Hair follicle dermal papilla cell (primary cell): Measurements from ENCODE around the gene OR1Q1. TPM values are rescaled to one million over a fixed set of nuclear protein-coding genes. Genes with fewer than 3 reads are reported as not detected.

ENCODE experiments used
- total RNA-seq: library from RNA; depleted of rRNA; stranded (reverse); fragments of >200 nt; gene quantifications from 2 replicates; pipeline ENCODE4 v1.2.3, GENCODE V29; 2012

Gene OR1Q1, protein sequence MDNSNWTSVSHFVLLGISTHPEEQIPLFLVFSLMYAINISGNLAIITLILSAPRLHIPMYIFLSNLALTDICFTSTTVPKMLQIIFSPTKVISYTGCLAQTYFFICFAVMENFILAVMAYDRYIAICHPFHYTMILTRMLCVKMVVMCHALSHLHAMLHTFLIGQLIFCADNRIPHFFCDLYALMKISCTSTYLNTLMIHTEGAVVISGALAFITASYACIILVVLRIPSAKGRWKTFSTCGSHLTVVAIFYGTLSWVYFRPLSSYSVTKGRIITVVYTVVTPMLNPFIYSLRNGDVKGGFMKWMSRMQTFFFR
- 0.36 and 0.65 TPM in 2 replicates for total RNA-seq

DNA sequence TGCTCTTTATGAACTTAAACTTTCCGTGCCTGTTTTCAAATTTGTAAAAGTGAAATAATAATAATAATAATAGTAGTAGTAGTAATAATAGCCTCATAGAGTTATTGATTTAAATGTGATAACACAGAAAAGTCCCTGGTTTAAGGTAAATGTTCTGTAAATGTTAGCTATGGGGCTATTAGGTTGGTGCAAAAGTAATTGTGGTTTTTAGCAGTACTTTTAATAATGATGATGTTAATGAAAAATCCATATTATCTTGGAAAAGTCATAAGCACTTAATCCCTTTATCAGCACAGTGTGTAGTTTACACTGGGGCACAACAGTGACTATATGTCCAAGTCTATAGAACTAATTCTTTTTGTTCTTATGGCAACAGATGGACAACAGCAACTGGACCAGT is at the start of gene OR1Q1:
Gene OR1Q1, plus strand, starts transcription at position 377 of the 400 bp plus-strand sequence. Its CDS starts 0 bp downstream, at position 377.

DNA sequence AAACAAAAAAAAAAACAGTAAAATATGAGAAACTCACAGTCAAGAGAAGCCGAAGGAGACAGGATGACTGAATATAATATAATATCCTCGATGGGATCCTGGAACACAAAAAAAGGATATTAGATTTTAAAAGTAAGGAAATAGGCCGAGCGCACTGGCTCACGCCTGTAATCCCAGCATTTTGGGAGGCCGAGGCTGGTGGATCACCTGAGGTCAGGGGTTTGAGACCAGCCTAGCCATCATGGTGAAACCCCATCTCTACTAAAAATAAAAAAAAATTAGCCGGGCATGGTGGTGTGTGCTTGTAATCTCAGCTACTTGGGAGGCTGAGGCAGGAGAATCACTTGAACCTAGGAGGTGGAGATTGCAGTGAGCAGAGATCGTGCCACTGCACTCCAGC is 31.3 kb upstream of the OR1Q1 start, which contains the start of gene OR1L8:
Gene OR1L8, minus strand, starts transcription at position 101 of the 400 bp plus-strand sequence. CDS start 14,907 bp downstream, outside the sequence.

DNA sequence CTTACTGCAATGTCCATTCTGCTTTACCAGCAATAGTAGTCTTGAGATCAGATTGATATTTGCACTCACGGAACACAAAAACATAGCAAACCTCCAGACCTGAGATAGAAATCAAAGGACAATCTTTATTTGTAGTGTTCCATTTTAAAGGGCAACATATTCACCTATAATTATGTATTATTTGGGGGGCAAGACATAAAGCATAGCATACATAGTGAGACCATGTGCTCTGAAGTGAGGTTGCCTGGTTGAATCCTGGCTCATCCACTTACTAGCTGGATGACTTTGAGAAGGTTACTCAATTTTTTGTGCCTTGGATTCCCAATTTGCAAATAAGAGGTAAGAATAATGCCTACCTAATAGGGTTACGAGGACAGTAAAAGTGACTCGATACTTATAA is 43.0 kb downstream of the OR1Q1 start, which contains the start of gene OR1B1:
Gene OR1B1, minus strand, starts transcription at position 101 of the 400 bp plus-strand sequence.

DNA sequence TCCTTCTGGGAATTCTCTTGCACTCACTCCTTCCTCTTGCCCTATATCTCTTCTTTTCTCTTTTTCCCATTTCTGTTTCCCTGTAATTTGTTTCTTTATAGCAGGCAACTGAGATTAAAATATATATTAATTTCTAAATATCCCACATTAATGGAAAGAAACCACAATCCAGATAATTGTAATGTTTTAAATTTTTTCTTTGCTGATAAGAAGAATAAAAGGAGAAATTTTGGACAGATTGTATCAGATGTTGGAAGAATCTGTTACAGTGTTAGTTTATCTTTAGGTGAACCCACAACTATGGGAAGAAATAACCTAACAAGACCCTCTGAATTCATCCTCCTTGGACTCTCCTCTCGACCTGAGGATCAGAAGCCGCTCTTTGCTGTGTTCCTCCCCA is 46.9 kb downstream of the OR1Q1 start, which contains the start of gene OR1L1:
Gene OR1L1, plus strand, starts transcription at position 301 of the 400 bp plus-strand sequence. Its CDS starts 0 bp downstream, at position 301.

Other genes with a start within 250 kb of the OR1Q1 start
- 14.2 and 22.7 TPM in 2 replicates for gene PTGS1, start 243.7 kb upstream of the OR1Q1 start, total RNA-seq
- not detected in 2 replicates for gene OR1J1, start 136.8 kb upstream of the OR1Q1 start, total RNA-seq
- gene OR1J2, start 103.9 kb upstream of the OR1Q1 start, total RNA-seq = 0.24 and 0.32 TPM in 2 replicates
- 0.49 TPM in 1 of 2 replicates, not detected in the other for gene OR1J4, start 95.6 kb upstream of the OR1Q1 start, total RNA-seq
- not detected in 2 replicates for gene OR1N1, start 87.4 kb upstream of the OR1Q1 start, total RNA-seq
- gene OR1N2, start 61.6 kb upstream of the OR1Q1 start, total RNA-seq = not detected in 2 replicates
- gene OR1L8, start 31.4 kb upstream of the OR1Q1 start, total RNA-seq = 0.36 TPM in 1 of 2 replicates, not detected in the other
- not detected in 2 replicates for gene OR1B1, start 42.9 kb downstream of the OR1Q1 start, total RNA-seq
- gene OR1L1, start 47.0 kb downstream of the OR1Q1 start, total RNA-seq = not detected in 2 replicates
- gene OR1L3, start 60.4 kb downstream of the OR1Q1 start, total RNA-seq = not detected in 2 replicates
- gene OR1L4, start 109.3 kb downstream of the OR1Q1 start, total RNA-seq = not detected in 2 replicates
- not detected in 2 replicates for gene OR1L6, start 127.6 kb downstream of the OR1Q1 start, total RNA-seq
- gene OR5C1, start 174.2 kb downstream of the OR1Q1 start, total RNA-seq = not detected in 2 replicates
- gene OR1K1, start 185.4 kb downstream of the OR1Q1 start, total RNA-seq = not detected in 2 replicates
- gene PDCL, start 213.8 kb downstream of the OR1Q1 start, total RNA-seq = 36.7 and 39.8 TPM in 2 replicates